WTC11 (cell line): ENCODE data around the gene ST6GALNAC5. TPM values are rescaled to one million over a fixed set of nuclear protein-coding genes. Genes with fewer than 3 reads are reported as not detected.

Experiments
- ATAC-seq: fragments of 200-7000 bp; cut with Tn5 transposase; 2 replicates; pipeline ENCODE4 v1.10.0; 2021; ENCODE audit warnings: mild to moderate bottlenecking, moderate library complexity
- CTCF ChIA-PET: fragments of 300-600 bp; sonication (Branson Sonifier 250); formaldehyde crosslinking; loops from one replicate; lab custom pipeline; 2021; ENCODE audit warnings: antibody characterized with exemption; lab: Charles Lee
- POLR2A ChIA-PET: fragments of 350-600 bp; sonication (Branson Sonifier 250); formaldehyde crosslinking; loops from one replicate; lab custom pipeline; 2021; ENCODE audit warnings: antibody characterized with exemption; lab: Charles Lee
- DNase-seq: peaks from one replicate; pipeline ENCODE4 v3.0.0; 2021; ENCODE audit warnings: low spot score
- H3K27ac Mint-ChIP-seq: 2 replicates; pipeline ENCODE4 v1.8.0; 2021; ENCODE audit warnings: mixed read lengths
- H3K27me3 Mint-ChIP-seq: 2 replicates; pipeline ENCODE4 v1.8.0; 2021; ENCODE audit warnings: low read depth, mild to moderate bottlenecking, moderate library complexity, mixed read lengths
- H3K36me3 Mint-ChIP-seq: 2 replicates; pipeline ENCODE4 v1.8.0; 2021; ENCODE audit warnings: mixed read lengths
- H3K4me1 Mint-ChIP-seq: 2 replicates; pipeline ENCODE4 v1.8.0; 2022; ENCODE audit warnings: mixed read lengths
- H3K4me3 Mint-ChIP-seq: 2 replicates; pipeline ENCODE4 v1.8.0; 2021; ENCODE audit warnings: mild to moderate bottlenecking, moderate library complexity, mixed read lengths
- H3K9me3 Mint-ChIP-seq: 2 replicates; pipeline ENCODE4 v1.8.0; 2021; ENCODE audit warnings: mixed read lengths
- ATF1 ChIP-seq: sonication (generic); formaldehyde crosslinking; IDR thresholded peaks from 2 replicates; pipeline ENCODE4 v1.8.1; 2023; ENCODE audit warnings: mild to moderate bottlenecking, moderate library complexity, missing genetic modification reagents
- ATF3 ChIP-seq: sonication (generic); formaldehyde crosslinking; conservative IDR thresholded peaks from 2 replicates; pipeline ENCODE4 v1.8.1; 2022; ENCODE audit warnings: mild to moderate bottlenecking, missing genetic modification reagents
- ATF6 ChIP-seq: sonication (generic); formaldehyde crosslinking; IDR thresholded peaks from 2 replicates; pipeline ENCODE4 v1.8.1; 2023; ENCODE audit warnings: mild to moderate bottlenecking, missing genetic modification reagents
- CBFB ChIP-seq: sonication (generic); formaldehyde crosslinking; IDR thresholded peaks from 2 replicates; pipeline ENCODE4 v1.8.1; 2022; ENCODE audit warnings: mild to moderate bottlenecking, low read depth, missing genetic modification reagents
- CREB1 ChIP-seq: sonication (generic); formaldehyde crosslinking; IDR thresholded peaks from 2 replicates; pipeline ENCODE4 v1.8.0; 2023; ENCODE audit warnings: mild to moderate bottlenecking, missing genetic modification reagents
- ETV6 ChIP-seq: sonication (generic); formaldehyde crosslinking; IDR thresholded peaks from 2 replicates; pipeline ENCODE4 v1.8.1; 2022; ENCODE audit warnings: mild to moderate bottlenecking, missing genetic modification reagents
- FOXP4 ChIP-seq: sonication (generic); formaldehyde crosslinking; IDR thresholded peaks from 2 replicates; pipeline ENCODE4 v1.8.0; 2022; ENCODE audit warnings: mild to moderate bottlenecking, missing genetic modification reagents
- NR2C2 ChIP-seq: sonication (generic); formaldehyde crosslinking; IDR thresholded peaks from 2 replicates; pipeline ENCODE4 v1.8.0; 2022; ENCODE audit warnings: mild to moderate bottlenecking, missing genetic modification reagents
- SMAD4 ChIP-seq: sonication (generic); formaldehyde crosslinking; IDR thresholded peaks from 2 replicates; pipeline ENCODE4 v1.8.0; 2022; ENCODE audit warnings: mild to moderate bottlenecking, missing genetic modification reagents
- TEAD1 ChIP-seq: sonication (generic); formaldehyde crosslinking; IDR thresholded peaks from 2 replicates; pipeline ENCODE4 v1.8.0; 2022; ENCODE audit warnings: mild to moderate bottlenecking, missing genetic modification reagents
- ZMAT4 ChIP-seq: fragments of 250-450 bp; sonication (Bioruptor Pico); IDR thresholded peaks from 2 replicates; pipeline ENCODE4 v1.9.0; 2021; ENCODE audit warnings: mild to moderate bottlenecking
- ZNF232 ChIP-seq: sonication (generic); formaldehyde crosslinking; IDR thresholded peaks from 2 replicates; pipeline ENCODE4 v1.8.0; 2022; ENCODE audit warnings: mild to moderate bottlenecking, missing genetic modification reagents
- ZNF317 ChIP-seq: sonication (generic); formaldehyde crosslinking; IDR thresholded peaks from 2 replicates; pipeline ENCODE4 v1.8.1; 2023; ENCODE audit warnings: low read depth, mild to moderate bottlenecking, moderate library complexity, missing genetic modification reagents, borderline replicate concordance
- ZNF396 ChIP-seq: fragments of 250-450 bp; sonication (Bioruptor Pico); IDR thresholded peaks from 2 replicates; pipeline ENCODE4 v1.8.0; 2021; ENCODE audit warnings: mild to moderate bottlenecking, moderate library complexity, borderline replicate concordance
- ZNF532 ChIP-seq: fragments of 250-450 bp; sonication (Bioruptor Pico); IDR thresholded peaks from 2 replicates; pipeline ENCODE4 v1.9.0; 2021; ENCODE audit warnings: mild to moderate bottlenecking, borderline replicate concordance
- total RNA-seq: library from RNA; stranded (reverse); gene quantifications from 3 replicates; pipeline ENCODE4 v1.2.3, GENCODE V29; 2021

ST6GALNAC5 gene
- total RNA-seq, 1 experiment from 2014 or later: 9.6 TPM

- ATAC-seq: peak; percentile 55
- H3K27me3 Mint-ChIP-seq: peaks cover 25% of the 10 kb centered on the region
- CTCF ChIA-PET: interaction anchor here (1.2 to 1.3 kb wide), 2 partner anchors 13 to 199 kb away, joined by 3 read pairs; no protein-coding TSS in a partner anchor
- POLR2A ChIA-PET: no interaction called here
- H3K9me3 Mint-ChIP-seq: peaks cover 5% of the 10 kb centered on the region
- no peak overlapping the region for H3K27ac Mint-ChIP-seq
- H3K36me3 Mint-ChIP-seq: peaks cover 7% of the 10 kb centered on the region
- TF ChIP-seq NR2C2 (CRISPR knock-in tag): no peak
- peaks cover 12% of the 10 kb centered on the region; the same call in 1 of the 2 replicates for H3K4me1 Mint-ChIP-seq
- peak overlapping the region; percentile 91 for H3K4me3 Mint-ChIP-seq
- DNase-seq: peak; percentile 60
These were observed 1.6 kb downstream of the ST6GALNAC5 start for GRCh38 chr1:76868916-76869315.

GRCh38 chr1:76870037-76870436 is 2.8 kb downstream of the ST6GALNAC5 start:
- H3K27ac Mint-ChIP-seq: no peak overlapping the region
- H3K36me3 Mint-ChIP-seq: peaks cover 7% of the 10 kb centered on the region
- no peak for TF ChIP-seq FOXP4 (CRISPR knock-in tag)
- TF ChIP-seq ATF6: no peak
- DNase-seq (no peak), ATAC-seq (no peak)
- H3K9me3 Mint-ChIP-seq: peaks cover 5% of the 10 kb centered on the region
- H3K27me3 Mint-ChIP-seq: peaks cover 22% of the 10 kb centered on the region
- ChIA-PET CTCF (no interaction called here), POLR2A (no interaction called here)
- H3K4me1 Mint-ChIP-seq: peaks cover 12% of the 10 kb centered on the region; the same call in 1 of the 2 replicates
- H3K4me3 Mint-ChIP-seq: no peak overlapping the region

GRCh38 chr1:76871355-76871974 is 4.2 kb downstream of the ST6GALNAC5 start:
- Mint-ChIP-seq H3K27ac (no peak overlapping the region), H3K4me3 (no peak overlapping the region), H3K36me3 (peaks cover 11% of the 10 kb centered on the region), H3K4me1 (peaks cover 7% of the 10 kb centered on the region; the same call in 1 of the 2 replicates), H3K27me3 (peaks cover 17% of the 10 kb centered on the region), H3K9me3 (peaks cover 8% of the 10 kb centered on the region)
- ChIA-PET POLR2A (no interaction called here), CTCF (no interaction called here)
- ATAC-seq (no peak), DNase-seq (no peak)
- TF ChIP-seq ATF3 (CRISPR knock-in tag) (no peak), ATF1 (CRISPR knock-in tag) (no peak), TEAD1 (no peak), FOXP4 (CRISPR knock-in tag) (no peak), CREB1 (no peak), ZNF317 (CRISPR knock-in tag) (no peak), ZMAT4 (CRISPR knock-in tag) (no peak), ETV6 (no peak), ZNF396 (no peak), ZNF532 (CRISPR knock-in tag) (no peak), SMAD4 (no peak), CBFB (CRISPR knock-in tag) (no peak), ZNF232 (no peak)
